Stimulated activated CD4-positive, alpha-beta T cell treated with anti-CD3 and anti-CD28 coated beads, Interleukin-4, amount 100 ng/mL, for 48 hours (primary cell): ENCODE measurements around the gene CRYGB.

Source experiments
- DNase-seq, 2 donors: peaks; one replicate each; pipeline ENCODE4 v3.0.0-alpha.2; 2020; ENCODE audit warnings: low read depth in 2 of 2

The CRYGB gene

GRCh38 chr2:208146006-208146405 lies at the start of gene CRYGB:
Gene CRYGB, minus strand, starts transcription at chr2:208146158. Its CDS starts 38 bp downstream, at chr2:208146120.
- DNase-seq: no peak

- DNase-seq: no peak
These were observed 49.6 kb upstream of the CRYGB start for GRCh38 chr2:208195531-208195930.

- no peak for DNase-seq
These were observed 46.8 kb upstream of the CRYGB start for GRCh38 chr2:208192611-208193236.

- no peak for DNase-seq
These were observed 44.0 kb upstream of the CRYGB start, which contains the start of gene C2orf80 for GRCh38 chr2:208189810-208190503. Gene C2orf80, minus strand, starts transcription at chr2:208190030. Its CDS starts 3,044 bp downstream, at chr2:208186986.

GRCh38 chr2:208189069-208189809 lies 43.3 kb upstream of the CRYGB start:
- DNase-seq: no peak

- DNase-seq: no peak
These were observed 40.9 kb upstream of the CRYGB start for GRCh38 chr2:208186893-208187292.

GRCh38 chr2:208186465-208186864 lies 40.5 kb upstream of the CRYGB start:
- DNase-seq: no peak

GRCh38 chr2:208183972-208184705 lies 38.2 kb upstream of the CRYGB start:
- no peak for DNase-seq

GRCh38 chr2:208183526-208183925 lies 37.6 kb upstream of the CRYGB start:
- DNase-seq: no peak

- no peak for DNase-seq
These were observed 36.9 kb upstream of the CRYGB start for GRCh38 chr2:208182835-208183234.

GRCh38 chr2:208179028-208179609 lies 33.2 kb upstream of the CRYGB start:
- no peak for DNase-seq

- no peak for DNase-seq
These were observed 29.8 kb upstream of the CRYGB start for GRCh38 chr2:208175840-208176153.

GRCh38 chr2:208175069-208175839 lies 29.3 kb upstream of the CRYGB start:
- DNase-seq: peak; percentile 32 to 44

GRCh38 chr2:208174144-208174543 lies 28.2 kb upstream of the CRYGB start:
- no peak for DNase-seq

GRCh38 chr2:208172125-208172524 lies 26.2 kb upstream of the CRYGB start:
- no peak for DNase-seq

- DNase-seq: no peak
These were observed 19.2 kb upstream of the CRYGB start for GRCh38 chr2:208164951-208165755.

GRCh38 chr2:208163489-208163888 lies 17.5 kb upstream of the CRYGB start, which contains the start of gene CRYGA:
Gene CRYGA, minus strand, starts transcription at chr2:208163589. Its CDS starts 33 bp downstream, at chr2:208163556.
- no peak for DNase-seq

GRCh38 chr2:208156439-208156838 lies 10.5 kb upstream of the CRYGB start:
- DNase-seq: no peak

- DNase-seq: no peak
These were observed 7.2 kb upstream of the CRYGB start for GRCh38 chr2:208153156-208153555.

GRCh38 chr2:208150956-208151355 lies 5.0 kb upstream of the CRYGB start:
- no peak for DNase-seq
